BJ (cell line): ENCODE measurements around the gene TRAK1. TPM values are rescaled to one million over a fixed set of nuclear protein-coding genes. Genes with fewer than 3 reads are reported as not detected.

ENCODE experiments used
- CTCF ChIA-PET: fragments of 350-600 bp; formaldehyde crosslinking; extraction: SDS; loops from one replicate; lab custom pipeline; 2021; ENCODE audit warnings: antibody characterized with exemption, inconsistent platforms; lab: Yijun Ruan, JAX
- POLR2A ChIA-PET: fragments of 300-600 bp; sonication (Branson Sonifier 250); formaldehyde crosslinking; extraction: SDS; loops from one replicate; lab custom pipeline; 2021; ENCODE audit warnings: antibody characterized with exemption; lab: Charles Lee
- DNase-seq: peaks from one replicate; pipeline ENCODE4 v3.0.0-alpha.2; 2011; ENCODE audit warnings: low read depth
- H3K27me3 ChIP-seq: 2 replicates; pipeline ENCODE4 v1.6.0; 2011; ENCODE audit warnings: low read length; ENCODE audit not compliant: control insufficient read depth, insufficient read depth
- H3K36me3 ChIP-seq: 2 replicates; pipeline ENCODE4 v1.5.1; 2011; ENCODE audit warnings: low read length; ENCODE audit not compliant: control insufficient read depth, insufficient read depth
- H3K4me3 ChIP-seq: 2 replicates; pipeline ENCODE4 v1.5.1; 2011; ENCODE audit warnings: low read depth, mild to moderate bottlenecking, control low read depth, low read length
- CTCF ChIP-seq: IDR thresholded peaks from 2 replicates; pipeline ENCODE4 v1.5.1; 2011; ENCODE audit warnings: low read depth, mild to moderate bottlenecking, control low read depth, inconsistent platforms, low read length, moderate library complexity; ENCODE audit not compliant: insufficient read depth
- polyA plus RNA-seq: library from polyadenylated mRNA; depleted of rRNA; stranded (reverse); fragments of >200 nt; gene quantifications from 2 replicates; pipeline ENCODE4 v1.2.3, GENCODE V29; 2011

The TRAK1 gene
- polyA plus RNA-seq, 1 experiment, result 36.3 TPM

GRCh38 chr3:42177801-42178150 is 86.6 kb downstream of the TRAK1 start:
- no peaks in the 10 kb centered on the region for H3K36me3 ChIP-seq
- no peak overlapping the region for H3K4me3 ChIP-seq
- no peak for DNase-seq
- no peak for TF ChIP-seq CTCF
- no peaks in the 10 kb centered on the region for H3K27me3 ChIP-seq
- POLR2A ChIA-PET, result no interaction called here
- CTCF ChIA-PET, result interaction anchor here (6.6 kb wide), 1 partner anchor 13 kb away, joined by 50 read pairs; no protein-coding TSS in a partner anchor

DNA sequence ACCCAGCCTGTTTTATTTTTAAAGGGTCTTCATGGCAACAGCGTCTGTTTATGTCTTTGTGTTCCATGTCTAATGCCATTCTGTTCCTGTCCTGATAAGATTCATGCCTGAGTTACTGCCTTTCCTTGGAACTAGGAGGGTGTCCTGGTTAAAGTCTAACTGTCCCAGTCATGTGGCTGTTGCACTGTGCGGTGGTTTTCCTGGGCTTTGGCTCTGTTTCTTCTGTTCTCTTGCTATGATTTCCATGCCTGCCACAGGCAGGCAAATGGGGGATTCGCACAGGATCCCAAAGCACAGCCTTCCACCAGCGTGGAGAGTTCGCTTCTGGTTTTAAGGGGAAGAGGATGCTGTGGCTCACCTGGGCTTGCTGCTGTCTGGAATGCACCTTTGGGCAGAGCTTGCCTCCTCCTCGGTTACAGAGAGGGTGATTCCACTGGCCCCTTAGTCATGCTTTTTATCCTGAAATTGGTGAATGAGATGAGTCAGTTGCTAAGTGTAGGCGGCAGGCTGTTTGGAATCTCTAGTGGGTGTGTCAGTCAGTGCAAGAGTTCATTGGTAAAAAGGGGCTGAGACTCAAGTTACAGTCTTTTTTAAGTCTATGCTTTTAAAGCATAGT is 88.1 kb downstream of the TRAK1 start:
- POLR2A ChIA-PET, result no interaction called here
- H3K4me3 ChIP-seq, result no peak overlapping the region

GRCh38 chr3:42180901-42181300 is 89.7 kb downstream of the TRAK1 start:
- CTCF ChIA-PET, result interaction anchor here (6.6 kb wide), 1 partner anchor 10 kb away, joined by 50 read pairs; no protein-coding TSS in a partner anchor
- Histone ChIP-seq H3K27me3 (no peaks in the 10 kb centered on the region), H3K4me3 (no peak overlapping the region), H3K36me3 (peaks cover 1% of the 10 kb centered on the region; the same call in 1 of the 2 replicates)
- DNase-seq, result no peak
- POLR2A ChIA-PET, result no interaction called here
- TF ChIP-seq CTCF, result no peak

More for the DNA sequence above, 88.1 kb downstream of the TRAK1 start:
- TF ChIP-seq CTCF, result no peak
- Histone ChIP-seq H3K27me3 (no peaks in the 10 kb centered on the region), H3K36me3 (no peaks in the 10 kb centered on the region)
- CTCF ChIA-PET, result interaction anchor here (0.7 to 6.6 kb wide), 5 partner anchors 11 to 1397 kb away, joined by 3 to 50 read pairs (median 3); no protein-coding TSS in a partner anchor
- DNase-seq, result peak; percentile 82

DNA sequence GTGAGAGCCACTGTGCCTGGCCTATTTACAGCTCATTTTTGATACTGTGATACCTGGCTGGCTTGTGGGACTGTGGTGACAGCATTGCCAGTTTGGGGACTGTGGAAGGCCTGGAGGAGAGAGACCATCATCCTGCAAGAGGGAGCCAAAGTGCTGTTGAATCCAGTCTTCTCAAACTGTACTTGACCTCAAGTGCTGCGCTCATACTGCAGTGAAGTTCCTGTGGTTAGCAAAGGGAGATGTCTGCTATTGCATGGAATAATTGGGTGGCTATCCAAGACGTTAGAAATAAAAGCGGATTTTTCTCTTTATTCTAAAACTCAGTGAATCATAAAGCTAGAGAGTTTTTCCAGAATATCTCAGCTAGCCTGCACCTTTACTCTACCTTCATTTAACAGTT is 91.4 kb downstream of the TRAK1 start:
- CTCF ChIA-PET, result interaction anchor here (6.6 kb wide), 1 partner anchor 8 kb away, joined by 50 read pairs; no protein-coding TSS in a partner anchor
- DNase-seq, result no peak
- POLR2A ChIA-PET, result interaction anchor here (0.6 kb wide), 1 partner anchor 94 kb away, joined by 3 read pairs; no protein-coding TSS in a partner anchor
- H3K4me3 ChIP-seq, result no peak overlapping the region
- no peak for TF ChIP-seq CTCF
- peaks cover 1% of the 10 kb centered on the region; the same call in 1 of the 2 replicates for H3K36me3 ChIP-seq
- H3K27me3 ChIP-seq, result no peaks in the 10 kb centered on the region

- POLR2A ChIA-PET, result no interaction called here
- H3K36me3 ChIP-seq, result peaks cover 1% of the 10 kb centered on the region
- no peak for DNase-seq
Measured at GRCh38 chr3:42183991-42184632, 93.0 kb downstream of the TRAK1 start.

More at GRCh38 chr3:42183991-42184632, 93.0 kb downstream of the TRAK1 start:
- H3K4me3 ChIP-seq, result no peak overlapping the region
- CTCF ChIA-PET, result interaction anchor here (0.7 to 2.0 kb wide), 4 partner anchors 10 to 289 kb away, joined by 3 to 8 read pairs (median 4); no protein-coding TSS in a partner anchor
- no peak for TF ChIP-seq CTCF
- H3K27me3 ChIP-seq, result no peaks in the 10 kb centered on the region
